Globus pallidus (tissue), 1 donor: ENCODE results near the gene GUK1.
"Not testable (repeated sequence)": the region's sequence is repeated elsewhere in the genome, so short reads cannot be mapped to it uniquely, and the experiment has no call there.

ENCODE experiments used
- DNase-seq: peaks from one replicate; pipeline ENCODE4 v3.0.0-alpha.2; 2015; ENCODE audit warnings: low spot score

The GUK1 gene

GRCh38 chr1:228104526-228105269 is 35.4 kb upstream of the GUK1 start:
- no peak for DNase-seq

- DNase-seq, result no peak
These were observed 34.6 kb upstream of the GUK1 start for GRCh38 chr1:228105270-228105995.

DNA sequence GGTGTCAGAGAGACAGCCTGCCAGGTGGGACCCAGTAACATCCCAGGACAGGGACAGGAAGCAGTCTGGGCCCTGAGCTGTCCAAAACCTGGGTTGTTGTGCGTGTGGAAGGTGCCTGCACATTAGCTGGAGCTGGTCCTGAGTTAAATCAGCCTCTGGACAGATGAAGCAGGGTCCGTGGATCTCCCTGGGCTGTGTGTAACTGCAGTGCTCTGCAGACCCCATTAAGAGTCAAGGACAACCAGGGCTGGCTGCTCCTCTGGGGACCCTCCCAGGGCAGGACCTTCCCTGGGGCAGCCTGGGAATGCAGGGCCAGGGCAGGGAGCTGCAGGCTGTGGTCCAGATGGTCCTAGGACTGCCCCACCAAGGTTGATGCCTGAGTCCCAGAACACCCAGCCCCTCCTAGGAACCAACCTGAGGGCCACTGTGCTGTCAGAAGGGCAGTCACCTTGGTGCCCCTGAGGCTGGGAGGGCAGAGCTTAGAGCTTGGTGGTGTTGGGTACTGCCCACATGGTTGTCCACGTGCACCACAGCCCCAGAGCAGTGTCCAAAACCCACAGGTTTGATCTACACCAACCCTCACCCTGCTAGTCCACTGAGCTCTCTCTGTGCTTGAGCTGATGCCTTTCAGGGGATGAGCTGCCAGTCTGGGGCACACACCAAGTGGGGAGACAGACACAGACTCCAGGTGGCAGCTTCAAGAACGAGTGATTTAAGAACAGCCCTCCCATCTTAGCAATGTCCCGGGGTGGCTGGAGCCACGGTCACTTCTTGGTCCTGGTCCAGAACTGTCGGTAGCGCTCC is 33.9 kb upstream of the GUK1 start:
- DNase-seq, result no peak

DNA sequence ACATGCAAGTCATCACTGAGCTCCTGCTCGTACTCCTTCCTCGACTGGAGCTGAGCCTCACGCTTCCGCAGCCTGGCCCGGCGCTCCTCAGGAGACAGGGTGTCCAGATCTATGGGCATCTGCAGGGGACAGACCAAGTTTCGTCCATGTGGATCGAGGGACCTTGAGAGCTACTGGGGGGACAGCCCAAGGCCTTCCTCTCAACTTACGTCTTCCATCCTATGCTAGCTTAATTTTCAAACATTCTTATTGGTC is 33.4 kb upstream of the GUK1 start:
- DNase-seq, result no peak

DNA sequence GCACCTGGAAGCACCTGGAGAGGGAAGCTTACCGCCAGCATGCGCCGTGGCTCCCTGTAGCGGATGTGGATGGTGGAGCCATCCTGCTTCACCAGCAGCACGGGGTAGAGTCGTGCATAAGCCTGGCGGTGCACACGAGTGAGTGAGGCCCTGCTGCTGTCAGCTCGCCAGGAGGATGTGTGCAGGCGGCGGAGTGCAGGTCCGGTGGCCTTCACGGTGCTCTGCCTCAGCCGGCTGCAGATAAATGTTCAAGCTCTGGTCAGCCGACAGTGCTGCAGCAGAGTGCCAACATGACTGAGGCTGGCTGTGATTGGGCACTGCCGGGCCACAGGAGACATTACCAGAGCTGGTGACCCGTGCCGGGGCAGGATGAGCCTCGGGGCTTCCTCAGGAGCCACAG is 32.4 kb upstream of the GUK1 start:
- no peak for DNase-seq

GRCh38 chr1:228108055-228108690 is 31.9 kb upstream of the GUK1 start:
- no peak for DNase-seq

DNA sequence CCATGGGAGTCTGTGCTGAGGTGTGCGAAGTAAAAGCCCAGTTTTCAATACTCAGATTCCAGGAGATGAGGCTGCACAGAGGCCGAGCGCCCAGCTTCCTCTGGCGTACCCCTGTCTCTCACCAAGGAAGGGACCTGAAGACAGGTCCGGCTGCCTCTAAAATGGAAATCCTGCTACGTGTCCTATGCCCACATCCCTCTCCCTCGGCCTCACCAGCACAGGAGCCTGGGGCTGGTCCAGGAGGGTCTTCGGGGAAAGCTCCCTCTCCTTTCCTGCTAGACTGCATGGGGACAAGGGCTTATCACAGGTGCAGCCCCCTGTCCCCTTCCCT is 31.4 kb upstream of the GUK1 start:
- no peak for DNase-seq

DNA sequence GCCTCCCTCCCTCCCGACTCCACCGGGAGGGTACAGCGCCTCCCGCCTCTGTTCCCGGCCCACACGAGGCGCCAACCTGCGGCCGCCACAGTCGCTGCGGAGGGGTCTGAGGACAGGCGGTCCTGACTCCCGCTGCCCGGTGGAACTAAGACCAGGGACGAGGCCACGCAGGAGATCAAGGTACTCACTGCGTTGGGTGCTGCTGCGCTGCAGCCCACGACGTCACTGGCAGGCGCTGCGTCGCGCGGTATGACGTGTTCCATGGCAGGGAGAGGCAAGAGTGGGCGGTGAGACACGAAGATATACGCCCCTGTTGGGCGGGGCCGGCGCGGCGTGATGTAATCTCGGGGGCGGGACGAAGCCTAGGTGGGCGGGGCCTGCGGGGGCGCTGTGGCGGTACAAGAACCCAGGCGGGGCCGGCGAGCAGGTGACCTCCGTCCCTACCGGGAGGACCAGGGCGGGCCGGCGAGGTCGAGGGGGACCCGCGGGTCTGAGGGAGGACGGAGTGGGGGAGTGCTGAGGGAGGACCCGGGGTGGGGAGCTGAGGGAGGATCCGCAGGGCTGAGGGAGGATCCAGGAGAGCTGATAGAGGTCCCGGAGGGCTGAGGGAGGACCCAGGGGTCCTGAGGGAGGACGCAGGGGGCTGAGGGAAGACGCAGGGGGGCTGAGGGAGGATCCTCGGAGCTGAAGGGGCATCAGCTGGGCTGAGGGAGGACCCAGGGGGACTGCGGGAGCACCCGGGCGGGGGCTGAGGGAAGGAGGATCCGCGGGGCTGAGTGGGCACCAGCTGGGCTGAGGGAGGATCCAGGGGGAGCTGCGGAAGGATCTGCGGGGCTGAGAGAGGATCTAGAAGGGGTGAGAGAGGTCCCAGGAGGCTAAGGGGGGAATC is 30.8 kb upstream of the GUK1 start, which contains the start of gene MRPL55:
Gene MRPL55 (minus strand): TSS at position 227 of the 889 bp plus-strand sequence. CDS start 1,039 bp downstream, outside the sequence.
- peak; percentile 98 for DNase-seq

DNA sequence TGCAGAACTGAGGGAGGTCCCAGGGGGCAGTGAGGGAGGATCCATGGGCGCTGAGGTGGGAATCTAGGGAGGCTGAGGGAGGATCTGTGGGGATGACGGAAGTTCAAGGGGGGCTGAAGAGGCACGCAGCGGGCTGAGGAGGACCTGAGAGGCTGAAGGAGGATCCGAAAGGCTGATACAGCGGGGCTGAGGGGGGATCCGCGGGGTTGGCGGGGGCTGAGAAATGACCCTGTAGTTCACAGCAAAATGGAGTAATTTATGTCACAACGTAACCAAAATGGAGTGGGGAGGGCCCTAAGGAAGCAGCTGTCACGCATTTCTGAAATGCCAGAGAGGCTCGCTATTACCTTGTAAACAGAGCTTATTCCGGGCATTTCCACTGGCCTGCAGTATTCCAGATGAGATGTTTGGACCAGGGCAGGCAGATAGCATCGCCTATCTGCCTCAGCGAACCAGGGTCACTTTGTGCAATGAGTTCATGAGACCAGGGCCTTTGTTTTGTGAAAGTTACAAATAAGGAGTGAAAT is 30.1 kb upstream of the GUK1 start:
- no peak for DNase-seq

GRCh38 chr1:228110556-228110955 is 29.5 kb upstream of the GUK1 start:
- no peak for DNase-seq

DNA sequence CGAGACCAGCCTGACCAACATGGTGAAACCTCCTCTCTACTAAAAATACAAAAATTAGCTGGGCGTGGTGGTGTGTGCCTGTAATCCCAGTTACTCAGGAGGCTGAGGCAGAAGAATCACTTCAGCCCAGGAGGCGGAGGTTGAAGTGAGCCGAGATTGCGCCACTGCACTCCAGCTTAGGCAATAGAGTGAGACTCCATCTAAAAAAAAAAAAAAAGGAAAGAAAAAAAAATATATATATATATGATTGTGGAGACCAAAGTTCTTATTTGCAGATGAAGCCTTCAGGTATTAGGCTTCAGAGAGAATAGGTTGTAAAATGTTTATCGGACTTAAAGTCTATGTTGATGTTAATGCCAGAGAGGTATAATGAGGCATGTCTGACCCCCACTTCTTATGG is 28.8 kb upstream of the GUK1 start:
- DNase-seq, result not testable (repeated sequence)

DNA sequence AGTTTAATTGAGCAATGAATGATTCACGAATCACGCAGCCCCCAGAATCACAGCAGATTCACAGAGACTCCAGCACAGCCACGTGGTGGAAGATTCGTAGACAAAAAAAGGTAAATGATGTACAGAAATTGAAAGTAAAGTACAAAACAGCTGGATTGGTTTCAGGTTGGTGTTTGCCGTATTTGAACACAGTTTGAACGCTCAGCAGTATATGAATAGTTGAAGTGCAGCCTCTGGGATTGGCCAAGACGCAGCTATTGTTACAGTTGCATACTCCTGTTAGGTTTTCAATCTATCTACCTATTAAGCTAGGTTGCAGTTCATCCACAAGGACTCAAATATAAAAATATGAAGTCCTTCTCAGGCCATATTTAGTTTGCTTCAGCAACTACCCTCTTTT is 27.9 kb upstream of the GUK1 start:
- DNase-seq, result no peak

DNA sequence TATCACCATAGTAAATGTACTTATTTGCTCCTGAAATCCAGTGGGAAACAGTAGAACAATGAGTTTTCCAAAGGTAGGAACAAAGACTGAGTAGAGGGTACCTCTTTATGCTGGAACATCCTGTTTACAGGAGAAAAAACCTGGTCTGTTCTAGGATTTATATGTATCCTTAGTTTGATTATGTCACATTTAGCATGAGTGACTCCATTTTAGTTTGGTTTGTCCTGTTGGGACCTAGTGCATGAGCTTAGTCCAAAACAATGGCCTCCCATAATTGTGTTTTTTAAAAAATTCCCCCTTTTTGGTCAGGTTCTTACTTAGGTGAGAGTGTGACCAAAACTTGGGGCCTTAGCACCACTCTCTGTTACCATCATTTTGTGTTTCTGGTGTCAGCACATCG is 27.5 kb upstream of the GUK1 start:
- DNase-seq, result no peak

DNA sequence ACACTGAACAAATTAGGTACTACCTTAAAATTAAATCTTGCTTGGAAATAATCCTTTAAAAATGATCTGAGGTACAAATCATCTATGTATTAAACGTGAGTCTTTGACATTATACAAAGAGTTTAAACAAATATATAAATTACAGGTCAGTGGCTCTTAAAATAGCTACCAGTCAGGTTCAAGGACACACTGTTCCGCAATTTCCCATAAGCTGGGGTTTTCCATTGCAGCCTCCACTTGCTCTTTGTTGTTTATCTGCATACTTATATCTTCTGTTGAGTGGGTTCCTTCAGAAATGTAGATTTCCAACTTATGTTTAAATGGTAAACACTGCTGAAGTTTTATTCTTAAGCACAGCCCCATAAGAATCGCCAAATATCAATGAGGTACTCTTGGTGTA is 25.3 kb upstream of the GUK1 start:
- no peak for DNase-seq

- no peak for DNase-seq
These were observed 22.7 kb upstream of the GUK1 start for GRCh38 chr1:228117335-228117734.

GRCh38 chr1:228118040-228118439 is 22.0 kb upstream of the GUK1 start:
- no peak for DNase-seq

GRCh38 chr1:228120351-228120750 is 19.7 kb upstream of the GUK1 start:
- no peak for DNase-seq

DNA sequence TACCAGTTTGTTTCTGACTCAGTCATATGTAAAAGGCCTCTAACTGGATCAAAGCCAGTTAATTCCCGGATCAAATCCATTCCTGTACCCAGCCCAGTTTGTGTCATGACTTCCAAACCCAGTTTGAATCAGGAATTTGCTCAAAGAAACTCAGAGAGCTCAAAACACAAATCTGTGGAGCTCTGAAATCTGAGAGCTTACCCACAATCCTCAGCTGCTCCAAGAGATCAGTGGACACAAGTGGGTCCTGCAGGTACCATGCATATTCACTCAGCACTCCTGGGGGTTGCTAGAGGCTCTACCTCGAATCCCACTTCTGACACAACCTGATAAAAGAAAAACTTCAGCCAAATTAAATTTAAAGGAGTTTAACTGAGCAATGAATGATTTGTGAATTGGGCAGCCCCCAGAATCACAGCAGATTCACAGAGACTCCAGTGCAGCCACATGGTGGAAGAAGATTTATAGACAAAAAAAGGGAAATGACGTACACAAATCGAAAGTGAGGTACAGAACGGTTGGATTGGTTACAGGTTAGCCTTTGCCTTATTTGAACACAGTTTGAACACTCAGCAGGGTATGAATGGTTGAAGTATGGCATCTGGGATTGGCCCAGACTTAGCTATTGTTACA is 19.1 kb upstream of the GUK1 start:
- DNase-seq, result no peak

DNA sequence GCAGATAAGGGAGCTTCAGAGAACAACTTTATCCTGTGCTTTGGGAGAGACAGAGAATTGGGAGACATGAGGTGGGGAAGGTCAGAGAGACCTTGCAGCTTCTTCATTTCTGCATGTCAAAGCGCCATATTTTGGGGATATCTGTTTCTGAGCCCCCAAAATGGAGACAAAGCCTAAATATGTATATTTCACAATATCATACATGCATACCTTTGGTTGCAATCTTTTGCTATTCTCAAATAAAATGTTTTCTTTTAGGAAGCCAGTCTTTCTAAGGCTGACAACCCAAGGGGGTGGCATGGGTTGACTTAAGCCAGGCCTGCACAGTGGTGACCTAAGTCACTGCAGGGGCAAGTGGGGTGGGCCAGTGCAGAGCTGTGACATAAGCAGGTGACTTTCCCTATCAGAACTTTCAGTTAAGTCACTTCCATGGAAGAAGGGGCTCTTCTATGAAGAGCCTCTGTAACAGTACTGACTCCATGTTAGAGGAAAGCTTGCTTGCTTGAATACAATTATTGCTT is 17.1 kb upstream of the GUK1 start:
- no peak for DNase-seq

DNA sequence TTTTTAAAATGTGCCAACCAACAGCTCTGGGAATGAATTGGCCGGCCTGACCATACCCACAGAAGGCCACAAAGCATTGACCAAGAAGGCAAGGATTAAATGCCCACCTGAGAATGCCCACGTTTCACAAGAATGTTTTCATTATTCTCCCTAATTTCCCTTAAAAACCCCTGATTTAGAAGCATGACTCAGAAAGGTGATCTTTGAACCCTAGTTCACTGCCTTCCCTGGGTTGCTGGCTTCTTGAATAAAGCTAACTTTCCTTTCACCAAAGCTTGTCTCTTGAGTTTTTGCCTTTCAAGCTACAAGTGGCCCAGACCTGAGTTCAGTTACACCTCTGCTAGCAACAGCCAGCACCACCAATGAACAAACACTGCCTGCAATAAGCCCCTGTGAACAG is 16.6 kb upstream of the GUK1 start:
- no peak for DNase-seq

DNA sequence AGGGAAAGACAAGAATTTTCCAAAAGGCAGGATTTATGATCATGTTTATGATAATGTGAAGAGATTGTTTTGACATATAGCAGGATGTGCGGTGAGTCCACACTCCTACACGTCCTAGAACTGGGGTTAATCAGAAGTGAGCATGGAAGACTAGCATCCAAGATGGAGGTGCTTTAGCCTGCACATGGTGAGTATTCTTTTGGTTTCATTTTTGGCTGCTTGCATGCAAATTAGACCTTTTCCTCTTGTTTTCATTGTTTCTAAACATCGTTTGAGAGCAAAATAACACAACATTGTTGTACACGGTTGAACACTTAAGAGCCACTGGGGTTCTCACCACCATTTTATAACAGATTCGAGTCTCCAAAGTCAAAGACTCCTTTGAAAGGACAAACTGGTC is 14.9 kb upstream of the GUK1 start:
- DNase-seq, result no peak
